Mucosa of rectum (tissue), 2 donors: Measurements from ENCODE around the gene GOLGA6L6.
"Not testable (repeated sequence)": the region's sequence is repeated elsewhere in the genome, so short reads cannot be mapped to it uniquely, and the experiment has no call there.

Experiments used
- H3K27ac ChIP-seq, 2 donors: one replicate each; pipeline ENCODE4 v1.7.0; 2013; ENCODE audit warnings: inconsistent platforms in 2 of 2, low read depth in 2 of 2, low read length in 2 of 2
- H3K27me3 ChIP-seq, 2 donors: one replicate each; pipeline ENCODE4 v1.7.0; 2013; ENCODE audit warnings: low read length in 2 of 2; ENCODE audit not compliant: control insufficient read depth in 2 of 2, insufficient read depth in 2 of 2
- H3K36me3 ChIP-seq, 2 donors: one replicate each; pipeline ENCODE4 v1.7.0; 2013; ENCODE audit warnings: low read length in 2 of 2; ENCODE audit not compliant: control insufficient read depth in 2 of 2, insufficient read depth in 2 of 2
- H3K4me1 ChIP-seq, 2 donors: one replicate each; pipeline ENCODE4 v1.7.0; 2013; ENCODE audit warnings: low read length in 2 of 2, mild to moderate bottlenecking in 1 of 2; ENCODE audit not compliant: control insufficient read depth in 2 of 2, insufficient read depth in 2 of 2
- H3K4me3 ChIP-seq, 2 donors: one replicate each; pipeline ENCODE4 v1.7.0; 2013; ENCODE audit warnings: low read length in 2 of 2
- H3K9ac ChIP-seq, 2 donors: one replicate each; pipeline ENCODE4 v1.7.0; 2013; ENCODE audit warnings: low read length in 2 of 2, low read depth in 1 of 2, mild to moderate bottlenecking in 1 of 2
- H3K9me3 ChIP-seq, 2 donors: one replicate each; pipeline ENCODE4 v1.7.0; 2013; ENCODE audit warnings: low read length in 2 of 2; ENCODE audit not compliant: control insufficient read depth in 2 of 2
- donor health status: healthy.
- donor health status: Normal muscosa, but diverticular disease.

Gene GOLGA6L6

DNA sequence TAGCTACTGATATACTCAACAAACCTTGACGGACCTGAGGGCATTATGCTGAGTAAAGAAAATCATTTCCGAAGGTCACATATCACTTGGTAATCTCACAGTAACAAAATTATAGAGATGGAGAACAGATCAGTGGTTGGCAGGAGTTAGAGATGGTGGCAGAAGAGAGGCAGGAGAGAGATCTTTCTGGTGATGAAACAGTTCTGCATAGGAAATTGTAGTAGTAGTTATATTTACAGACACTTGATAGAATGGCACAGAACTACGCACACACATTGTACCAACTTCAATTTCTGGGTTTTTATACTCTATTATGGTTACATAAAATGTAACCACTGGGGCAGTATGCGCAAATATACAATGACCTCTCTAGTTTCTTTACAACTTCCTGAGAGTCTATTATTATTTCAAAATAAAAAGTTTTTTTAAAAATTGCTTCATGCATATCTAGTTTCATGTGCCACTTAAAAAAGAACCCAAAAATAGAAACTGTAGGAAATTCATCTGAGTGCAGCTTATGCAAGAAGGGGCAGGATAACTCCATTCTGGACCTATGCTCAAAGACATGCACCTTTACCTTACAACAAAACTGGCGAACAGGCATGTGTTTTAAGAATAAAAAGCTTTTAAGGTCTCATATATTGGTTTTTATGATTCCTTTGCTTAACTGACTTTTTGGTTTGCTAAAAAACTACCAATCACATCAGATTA, 39.9 kb downstream of the GOLGA6L6 start:
- not testable (repeated sequence) for H3K36me3 ChIP-seq, H3K9me3 ChIP-seq, H3K4me1 ChIP-seq, H3K9ac ChIP-seq, H3K4me3 ChIP-seq, H3K27me3 ChIP-seq, H3K27ac ChIP-seq

DNA sequence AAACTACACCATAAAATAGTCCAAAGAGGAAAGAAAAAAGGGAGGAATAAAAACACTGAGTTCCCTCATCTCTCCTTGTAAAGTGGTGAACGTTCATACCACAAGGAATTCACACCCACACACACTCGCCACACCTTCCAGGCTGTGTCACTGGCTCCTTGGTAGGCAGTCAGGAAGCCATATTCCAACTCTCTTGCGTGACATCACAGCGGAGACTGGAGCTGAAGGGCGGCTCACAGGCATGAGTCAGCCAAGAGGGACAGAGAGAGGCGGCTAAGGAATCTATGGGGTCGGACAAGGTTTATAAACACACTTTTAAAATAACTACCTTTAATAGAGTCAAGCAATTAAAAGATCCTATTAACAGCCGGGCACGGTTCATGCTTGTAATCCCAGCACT, 43.8 kb downstream of the GOLGA6L6 start:
- not testable (repeated sequence) for H3K27ac ChIP-seq, H3K27me3 ChIP-seq, H3K36me3 ChIP-seq, H3K9ac ChIP-seq, H3K4me3 ChIP-seq, H3K4me1 ChIP-seq, H3K9me3 ChIP-seq

DNA sequence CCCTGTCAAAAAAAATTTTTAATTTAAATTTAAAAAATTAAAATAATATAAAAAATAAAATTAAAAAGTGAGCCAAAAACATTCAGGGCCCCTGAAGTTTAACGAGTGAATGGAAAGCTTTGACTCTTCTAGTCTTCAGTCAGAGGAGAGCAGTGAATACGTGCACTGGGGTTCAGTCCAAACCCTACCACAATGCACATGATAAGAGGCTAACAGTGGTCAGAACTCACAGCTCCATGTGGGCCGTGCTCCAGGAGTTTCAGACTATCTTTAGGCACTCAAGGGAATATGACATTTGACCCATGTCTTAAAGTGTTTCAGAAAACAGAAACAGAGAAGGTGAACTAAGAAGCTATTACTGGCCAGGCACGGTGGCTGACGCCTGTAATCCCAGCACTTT, 48.6 kb downstream of the GOLGA6L6 start:
- not testable (repeated sequence) for H3K9me3 ChIP-seq, H3K9ac ChIP-seq, H3K4me3 ChIP-seq, H3K4me1 ChIP-seq, H3K27me3 ChIP-seq, H3K27ac ChIP-seq, H3K36me3 ChIP-seq

DNA sequence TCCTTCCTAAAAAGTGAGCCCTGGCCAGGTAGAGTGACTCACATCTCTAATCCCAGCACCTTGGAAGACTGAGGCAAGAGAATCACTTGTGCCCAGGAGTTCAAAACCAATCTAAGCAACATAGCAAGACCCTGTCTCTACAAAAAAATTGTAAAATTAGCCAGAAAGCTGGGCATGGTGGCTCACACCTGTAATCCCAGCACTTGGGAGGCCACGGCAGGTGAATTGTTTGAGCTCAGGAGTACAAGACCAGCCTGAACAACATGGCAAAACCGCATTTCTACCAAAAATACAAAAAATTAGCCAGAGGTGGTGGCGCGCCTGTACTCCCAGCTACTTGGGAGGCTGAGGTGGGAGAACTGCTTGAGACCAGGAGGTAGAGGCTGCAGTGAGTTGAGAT, 49.0 kb downstream of the GOLGA6L6 start:
- H3K4me1 ChIP-seq, H3K36me3 ChIP-seq, H3K9ac ChIP-seq: not testable (repeated sequence)

DNA sequence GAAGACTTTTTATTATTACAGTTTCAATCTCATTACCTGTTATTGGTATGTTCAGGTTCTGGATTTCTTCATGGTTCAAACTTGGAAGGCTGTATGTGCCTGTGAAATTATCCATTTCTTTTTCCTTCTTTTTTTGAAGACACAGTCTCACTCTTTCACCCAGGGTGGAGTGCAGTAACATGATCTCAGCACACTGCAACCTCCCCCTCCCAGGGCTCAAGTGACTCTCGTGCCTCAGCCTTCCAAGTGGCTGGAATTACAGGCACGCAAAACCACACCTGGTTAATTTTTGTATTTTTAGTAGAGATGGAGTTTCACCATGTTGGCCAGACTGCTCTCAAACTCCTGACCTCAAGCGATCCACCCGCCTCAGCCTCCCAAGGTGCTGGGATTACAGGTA, 52.3 kb downstream of the GOLGA6L6 start:
- H3K36me3 ChIP-seq, H3K4me1 ChIP-seq, H3K4me3 ChIP-seq, H3K27me3 ChIP-seq, H3K9me3 ChIP-seq, H3K27ac ChIP-seq, H3K9ac ChIP-seq: not testable (repeated sequence)

More for the DNA sequence above, 49.0 kb downstream of the GOLGA6L6 start:
- H3K27ac ChIP-seq, H3K9me3 ChIP-seq, H3K4me3 ChIP-seq, H3K27me3 ChIP-seq: not testable (repeated sequence)
